ENCODE results near the gene SF3A2. TPM values are rescaled to one million over a fixed set of nuclear protein-coding genes. Genes with fewer than 3 reads are reported as not detected.

Gene SF3A2
- total and polyA plus RNA-seq, 9 donors = 23.8 to 89.9 (median 73.6) TPM

DNA sequence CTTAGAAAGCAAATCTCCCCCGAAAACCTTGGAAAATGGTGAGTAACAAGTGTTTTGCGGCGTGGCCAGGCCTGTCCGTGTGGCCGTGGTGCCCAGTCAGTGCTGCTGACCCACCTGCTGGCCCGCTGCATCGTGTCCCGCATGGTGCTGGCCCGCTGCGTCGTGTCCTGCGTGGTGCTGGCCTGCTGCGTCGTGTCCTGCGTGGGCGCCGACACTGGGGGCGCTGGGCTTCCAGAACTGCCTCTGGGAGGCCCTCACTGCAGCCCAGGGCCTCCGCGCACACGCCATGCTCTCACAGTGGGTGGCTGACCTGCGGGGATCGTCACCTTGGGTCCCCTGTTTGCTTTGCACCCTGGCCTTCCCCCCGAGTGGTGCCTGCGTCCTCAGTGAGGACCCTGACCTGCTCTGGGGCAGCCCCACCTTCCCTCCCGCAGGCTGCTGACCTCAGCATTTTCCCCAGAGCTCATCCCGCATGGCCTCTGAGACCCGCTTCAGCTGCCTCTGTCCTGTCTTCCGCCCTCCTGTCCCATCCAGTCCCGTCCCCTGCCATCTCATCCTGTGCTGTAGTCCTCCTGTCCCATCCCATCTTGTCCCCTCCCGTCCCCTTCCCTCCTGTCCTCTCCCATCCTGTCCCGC is 11.1 kb upstream of the SF3A2 start:
- H3K4me3 ChIP-seq (ENCODE audit: low read length) = no peak overlapping the region
- peaks cover 80% of the 10 kb centered on the region for H3K36me3 ChIP-seq (ENCODE audit: control insufficient read depth, insufficient read depth, low read length)
- no peaks in the 10 kb centered on the region for H3K27me3 ChIP-seq (ENCODE audit: control insufficient read depth, insufficient read depth, low read length)
- peaks cover 9% of the 10 kb centered on the region for H3K4me1 ChIP-seq (ENCODE audit: control insufficient read depth, insufficient read depth, low read length)
- no peak for DNase-seq
- H3K9me3 ChIP-seq (replicated peaks; ENCODE audit: control insufficient read depth, low read depth, low read length) = no peaks in the 10 kb centered on the region
- no peak overlapping the region for H3K27ac ChIP-seq (ENCODE audit: low read length)
- 89% methylated on average over 31 of the region's 32 CpGs for WGBS (ENCODE audit: insufficient coverage)

DNA sequence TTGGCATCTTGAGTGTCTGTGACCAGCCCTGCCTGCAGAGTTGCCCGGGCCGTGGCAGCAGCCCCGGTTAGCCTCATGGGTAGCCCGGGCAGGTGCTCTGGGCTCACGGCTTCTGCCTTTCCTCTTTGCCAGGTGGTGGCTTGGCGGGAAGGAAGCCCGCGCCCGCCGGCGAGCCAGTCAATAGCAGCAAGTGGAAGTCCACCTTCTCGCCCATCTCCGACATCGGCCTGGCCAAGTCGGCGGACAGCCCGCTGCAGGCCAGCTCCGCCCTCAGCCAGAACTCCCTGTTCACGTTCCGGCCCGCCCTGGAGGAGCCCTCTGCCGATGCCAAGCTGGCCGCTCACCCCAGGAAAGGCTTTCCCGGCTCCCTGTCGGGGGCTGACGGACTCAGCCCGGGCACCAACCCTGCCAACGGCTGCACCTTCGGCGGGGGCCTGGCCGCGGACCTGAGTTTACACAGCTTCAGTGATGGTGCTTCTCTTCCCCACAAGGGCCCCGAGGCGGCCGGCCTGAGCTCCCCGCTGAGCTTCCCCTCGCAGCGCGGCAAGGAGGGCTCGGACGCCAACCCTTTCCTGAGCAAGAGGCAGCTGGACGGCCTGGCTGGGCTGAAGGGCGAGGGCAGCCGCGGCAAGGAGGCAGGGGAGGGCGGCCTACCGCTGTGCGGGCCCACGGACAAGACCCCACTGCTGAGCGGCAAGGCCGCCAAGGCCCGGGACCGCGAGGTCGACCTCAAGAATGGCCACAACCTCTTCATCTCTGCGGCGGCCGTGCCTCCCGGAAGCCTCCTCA is 10.4 kb upstream of the SF3A2 start:
- no peak for DNase-seq
- H3K9me3 ChIP-seq (replicated peaks; ENCODE audit: control insufficient read depth, low read depth, low read length) = no peaks in the 10 kb centered on the region
- peaks cover 7% of the 10 kb centered on the region for H3K4me1 ChIP-seq (ENCODE audit: control insufficient read depth, insufficient read depth, low read length)
- no peak overlapping the region for H3K4me3 ChIP-seq (ENCODE audit: low read length)
- H3K27me3 ChIP-seq (ENCODE audit: control insufficient read depth, insufficient read depth, low read length) = no peaks in the 10 kb centered on the region
- peaks cover 80% of the 10 kb centered on the region for H3K36me3 ChIP-seq (ENCODE audit: control insufficient read depth, insufficient read depth, low read length)
- WGBS (ENCODE audit: insufficient coverage) = 89% methylated on average over 50 of the region's 59 CpGs
- H3K27ac ChIP-seq (ENCODE audit: low read length) = no peak overlapping the region

DNA sequence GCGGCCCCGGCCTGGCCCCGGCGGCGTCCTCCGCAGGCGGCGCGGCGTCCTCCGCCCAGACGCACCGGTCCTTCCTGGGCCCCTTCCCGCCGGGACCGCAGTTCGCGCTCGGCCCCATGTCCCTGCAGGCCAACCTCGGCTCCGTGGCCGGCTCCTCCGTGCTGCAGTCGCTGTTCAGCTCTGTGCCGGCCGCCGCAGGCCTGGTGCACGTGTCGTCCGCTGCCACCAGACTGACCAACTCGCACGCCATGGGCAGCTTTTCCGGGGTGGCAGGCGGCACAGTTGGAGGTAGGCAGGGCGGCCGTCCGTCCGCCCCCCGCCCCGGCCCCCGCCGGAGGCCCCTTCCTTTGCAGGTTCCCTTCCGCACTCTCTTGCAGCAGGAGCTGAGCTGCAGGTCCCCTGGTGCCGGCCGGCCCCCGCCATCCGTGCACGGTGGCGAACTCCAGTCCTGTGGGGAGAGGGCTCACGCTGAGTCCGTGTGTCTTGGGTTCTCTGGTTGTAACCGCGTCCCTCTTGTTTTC is 9.7 kb upstream of the SF3A2 start:
- H3K27ac ChIP-seq (ENCODE audit: low read length) = no peak overlapping the region
- H3K36me3 ChIP-seq (ENCODE audit: control insufficient read depth, insufficient read depth, low read length) = peaks cover 80% of the 10 kb centered on the region
- 96% methylated on average over 33 of the region's 53 CpGs for WGBS (ENCODE audit: insufficient coverage)
- no peaks in the 10 kb centered on the region for H3K27me3 ChIP-seq (ENCODE audit: control insufficient read depth, insufficient read depth, low read length)
- H3K9me3 ChIP-seq (replicated peaks; ENCODE audit: control insufficient read depth, low read depth, low read length) = no peaks in the 10 kb centered on the region
- no peak overlapping the region for H3K4me3 ChIP-seq (ENCODE audit: low read length)
- peaks cover 3% of the 10 kb centered on the region for H3K4me1 ChIP-seq (ENCODE audit: control insufficient read depth, insufficient read depth, low read length)
- DNase-seq = no peak

DNA sequence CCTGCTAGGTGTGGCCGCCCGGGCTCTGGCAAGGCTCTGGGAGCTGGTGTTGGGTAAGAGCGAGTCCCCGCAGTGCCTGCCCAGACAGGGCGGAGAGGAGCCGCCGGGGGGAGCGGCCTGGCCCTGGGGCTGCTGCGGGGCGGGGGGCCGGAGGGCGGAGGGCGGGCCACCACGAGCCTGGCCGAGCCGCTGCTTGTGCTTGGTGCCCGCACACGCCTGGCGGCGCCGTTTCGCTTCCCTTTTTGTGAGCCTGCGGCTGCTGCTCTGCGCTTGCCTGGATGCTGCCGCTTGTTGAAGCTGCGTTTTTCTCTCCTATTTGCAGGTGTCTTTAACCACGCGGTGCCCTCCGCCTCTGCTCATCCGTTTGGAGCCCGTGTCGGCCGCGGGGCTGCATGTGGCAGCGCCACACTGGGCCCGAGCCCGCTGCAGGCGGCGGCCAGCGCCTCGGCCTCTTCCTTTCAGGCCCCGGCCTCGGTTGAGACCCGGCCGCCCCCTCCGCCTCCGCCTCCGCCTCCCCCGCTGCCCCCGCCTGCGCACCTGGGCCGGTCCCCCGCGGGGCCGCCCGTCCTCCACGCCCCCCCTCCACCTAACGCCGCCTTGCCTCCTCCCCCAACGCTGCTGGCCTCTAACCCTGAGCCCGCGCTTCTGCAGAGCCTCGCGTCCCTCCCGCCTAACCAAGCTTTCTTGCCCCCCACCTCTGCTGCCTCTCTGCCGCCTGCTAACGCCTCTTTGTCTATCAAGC is 9.0 kb upstream of the SF3A2 start:
- Histone ChIP-seq H3K9me3 (replicated peaks; ENCODE audit: control insufficient read depth, low read depth, low read length) (no peaks in the 10 kb centered on the region), H3K27ac (ENCODE audit: low read length) (no peak overlapping the region), H3K36me3 (ENCODE audit: control insufficient read depth, insufficient read depth, low read length) (peaks cover 81% of the 10 kb centered on the region), H3K4me1 (ENCODE audit: control insufficient read depth, insufficient read depth, low read length) (peaks cover 5% of the 10 kb centered on the region), H3K27me3 (ENCODE audit: control insufficient read depth, insufficient read depth, low read length) (no peaks in the 10 kb centered on the region), H3K4me3 (ENCODE audit: low read length) (no peak overlapping the region)
- no peak for DNase-seq
- 81% methylated on average over 54 of the region's 67 CpGs for WGBS (ENCODE audit: insufficient coverage)

DNA sequence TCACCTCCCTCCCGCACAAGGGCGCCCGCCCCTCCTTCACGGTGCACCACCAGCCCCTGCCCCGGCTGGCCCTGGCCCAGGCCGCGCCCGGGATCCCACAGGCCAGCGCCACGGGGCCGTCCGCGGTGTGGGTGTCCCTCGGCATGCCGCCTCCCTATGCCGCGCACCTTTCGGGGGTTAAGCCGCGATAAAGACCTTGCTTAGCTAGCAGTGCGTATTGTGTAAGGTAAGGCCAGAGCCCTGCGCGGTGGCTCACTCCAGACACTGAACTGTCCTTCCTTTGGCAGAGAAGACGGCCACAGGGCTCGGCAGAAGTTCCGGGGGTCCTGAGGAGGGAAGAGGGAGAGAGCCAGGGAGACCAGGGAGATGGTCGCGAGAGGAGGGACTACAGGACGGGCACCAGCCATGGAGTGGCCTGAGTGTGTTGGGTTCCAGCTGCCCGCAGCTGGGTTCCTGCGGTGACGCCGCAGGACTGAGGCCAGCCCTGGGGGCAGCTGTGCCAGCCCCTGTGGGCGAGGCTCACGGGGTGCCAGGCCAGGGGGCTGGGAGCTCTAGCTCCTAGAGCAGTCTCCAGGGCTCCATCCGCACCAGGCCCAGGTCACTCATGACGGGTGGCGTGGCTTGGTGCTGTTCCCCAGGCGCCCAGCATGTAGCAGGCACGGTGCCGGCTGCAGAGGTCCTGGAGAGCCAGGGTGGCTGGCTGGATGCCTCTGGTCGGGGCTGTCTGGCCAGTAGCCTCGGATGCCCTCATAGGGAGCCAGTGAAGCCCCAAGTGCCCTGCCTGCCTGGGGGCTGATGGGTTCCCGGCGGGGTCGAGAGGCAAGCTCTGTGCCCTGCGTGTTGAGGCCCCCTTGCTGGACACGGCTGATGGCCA is 8.2 kb upstream of the SF3A2 start:
- H3K27ac ChIP-seq (ENCODE audit: low read length) = no peak overlapping the region
- H3K9me3 ChIP-seq (replicated peaks; ENCODE audit: control insufficient read depth, low read depth, low read length) = no peaks in the 10 kb centered on the region
- no peak overlapping the region for H3K4me3 ChIP-seq (ENCODE audit: low read length)
- H3K4me1 ChIP-seq (ENCODE audit: control insufficient read depth, insufficient read depth, low read length) = peaks cover 5% of the 10 kb centered on the region
- 92% methylated on average over 48 of the region's 48 CpGs for WGBS (ENCODE audit: insufficient coverage)
- no peak for DNase-seq
- H3K27me3 ChIP-seq (ENCODE audit: control insufficient read depth, insufficient read depth, low read length) = no peaks in the 10 kb centered on the region
- H3K36me3 ChIP-seq (ENCODE audit: control insufficient read depth, insufficient read depth, low read length) = peaks cover 83% of the 10 kb centered on the region

DNA sequence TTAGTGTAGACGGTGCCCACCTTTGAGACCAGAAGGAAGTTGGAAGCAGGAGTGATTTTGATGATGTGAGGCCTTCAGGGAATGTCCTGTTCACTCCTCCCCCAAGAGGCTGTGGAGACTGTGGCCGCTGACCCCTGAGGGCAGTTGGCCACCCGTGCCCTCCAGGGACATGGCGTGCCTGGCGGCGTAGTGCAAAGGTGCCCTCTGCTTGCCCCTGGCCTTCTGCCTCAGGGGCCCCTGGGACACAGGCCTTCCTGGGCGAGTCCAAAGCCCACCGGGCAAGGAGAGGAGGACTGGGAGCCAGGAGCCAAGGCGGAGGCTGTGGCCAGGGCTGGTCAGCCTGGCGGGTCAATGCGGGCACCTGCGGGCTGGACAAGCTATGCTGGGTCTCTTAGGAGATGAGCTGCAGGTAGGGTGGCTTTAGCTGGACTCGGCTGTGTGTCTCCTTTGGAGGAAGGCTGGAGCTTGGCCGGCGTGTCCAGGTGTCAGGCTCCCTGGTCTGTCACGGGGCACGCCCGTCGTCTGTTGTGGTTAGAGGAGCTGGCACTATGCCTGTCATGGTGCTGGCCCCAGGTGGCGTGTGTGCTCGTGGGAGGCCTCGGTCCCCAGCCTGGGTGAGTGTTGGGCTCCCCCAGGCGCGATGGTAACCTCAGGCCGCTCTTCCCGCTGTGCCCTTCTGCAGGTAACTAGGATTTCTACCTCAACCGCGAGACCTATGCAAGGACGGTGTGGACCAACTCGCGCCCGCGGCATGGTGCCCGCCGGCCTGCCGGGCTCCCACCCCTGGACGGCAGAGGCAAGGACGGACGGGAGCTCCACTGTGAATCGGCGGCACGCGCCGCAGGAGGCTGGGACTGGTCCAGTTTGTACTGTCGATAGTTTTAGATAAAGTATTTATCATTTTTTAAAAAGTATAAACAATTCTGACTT is 7.3 kb upstream of the SF3A2 start:
- H3K27ac ChIP-seq (ENCODE audit: low read length) = no peak overlapping the region
- 90% methylated on average over 29 of the region's 45 CpGs for WGBS (ENCODE audit: insufficient coverage)

DNA sequence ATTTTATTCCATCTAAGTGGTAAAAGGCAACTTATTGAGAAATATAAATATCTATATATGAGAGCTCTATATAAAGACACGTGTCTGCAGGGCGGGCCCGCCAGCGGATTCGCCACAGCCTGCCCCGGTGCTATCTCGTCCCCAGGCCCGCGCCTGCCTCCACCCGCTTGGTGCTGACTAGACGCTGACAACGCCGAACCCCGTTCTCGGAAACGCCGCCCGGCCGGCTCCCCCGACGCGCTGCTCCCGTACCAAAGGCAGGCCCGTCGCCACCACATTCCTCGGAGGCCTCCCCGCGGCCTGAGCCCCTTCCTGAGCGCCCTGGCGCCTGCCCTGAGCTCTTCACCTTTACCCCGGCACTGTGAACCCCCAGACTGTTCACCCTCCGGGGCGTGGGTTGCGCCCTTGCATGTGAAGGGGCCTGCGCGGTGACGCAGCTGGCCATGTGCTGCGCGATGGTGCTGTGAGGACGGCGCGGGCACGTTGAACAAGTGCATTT is 6.5 kb upstream of the SF3A2 start:
- H3K36me3 ChIP-seq (ENCODE audit: control insufficient read depth, insufficient read depth, low read length) = peaks cover 82% of the 10 kb centered on the region
- H3K4me1 ChIP-seq (ENCODE audit: control insufficient read depth, insufficient read depth, low read length) = peaks cover 9% of the 10 kb centered on the region

More for the DNA sequence above, 7.3 kb upstream of the SF3A2 start:
- Histone ChIP-seq H3K9me3 (replicated peaks; ENCODE audit: control insufficient read depth, low read depth, low read length) (no peaks in the 10 kb centered on the region), H3K4me3 (ENCODE audit: low read length) (no peak overlapping the region), H3K4me1 (ENCODE audit: control insufficient read depth, insufficient read depth, low read length) (peaks cover 5% of the 10 kb centered on the region), H3K27me3 (ENCODE audit: control insufficient read depth, insufficient read depth, low read length) (no peaks in the 10 kb centered on the region), H3K36me3 (ENCODE audit: control insufficient read depth, insufficient read depth, low read length) (peaks cover 83% of the 10 kb centered on the region)
- no peak for DNase-seq

DNA sequence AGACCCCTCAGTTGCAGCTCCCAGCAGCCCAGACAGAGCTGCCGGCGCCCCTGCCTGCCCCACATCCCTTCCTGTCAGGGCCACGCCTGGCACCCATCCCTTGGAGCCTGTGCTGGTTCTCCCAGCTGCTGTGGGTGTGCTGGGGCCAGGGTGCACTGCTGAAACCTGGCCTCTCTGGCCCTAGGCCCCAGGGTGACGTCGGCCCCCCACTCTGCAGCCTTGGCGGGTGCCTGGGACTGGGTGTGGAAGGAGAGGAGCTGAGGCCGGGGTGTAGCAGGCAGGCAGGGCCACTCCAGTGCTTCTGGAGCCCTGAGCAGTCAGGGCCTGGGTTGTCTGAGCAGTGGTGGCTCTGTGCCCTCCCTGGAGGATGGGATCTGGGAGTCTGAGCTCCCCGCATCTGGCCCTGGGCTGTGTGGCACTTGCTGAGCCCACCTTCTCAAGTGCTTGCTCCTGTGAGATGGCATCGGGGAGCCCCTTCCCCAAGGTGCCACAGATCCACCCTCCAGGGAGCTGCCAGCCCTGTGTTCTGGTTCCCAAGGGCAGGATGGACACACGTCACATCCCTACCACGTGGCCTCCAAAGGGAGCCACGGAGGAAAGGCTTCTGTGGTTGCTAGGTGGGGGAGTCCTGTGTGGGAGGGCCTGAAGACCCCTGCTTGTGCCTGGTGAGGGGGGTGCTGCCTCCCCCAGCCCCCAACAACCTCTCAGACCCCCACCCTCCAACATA is 5.7 kb upstream of the SF3A2 start:
- H3K36me3 ChIP-seq (ENCODE audit: control insufficient read depth, insufficient read depth, low read length) = peaks cover 73% of the 10 kb centered on the region
- H3K4me1 ChIP-seq (ENCODE audit: control insufficient read depth, insufficient read depth, low read length) = peaks cover 13% of the 10 kb centered on the region
- H3K9me3 ChIP-seq (replicated peaks; ENCODE audit: control insufficient read depth, low read depth, low read length) = no peaks in the 10 kb centered on the region
- H3K4me3 ChIP-seq (ENCODE audit: low read length) = no peak overlapping the region
- DNase-seq = no peak
- WGBS (ENCODE audit: insufficient coverage) = 70% methylated on average over 5 of the region's 12 CpGs
- H3K27me3 ChIP-seq (ENCODE audit: control insufficient read depth, insufficient read depth, low read length) = no peaks in the 10 kb centered on the region
- no peak overlapping the region for H3K27ac ChIP-seq (ENCODE audit: low read length)

More for the DNA sequence above, 6.5 kb upstream of the SF3A2 start:
- Histone ChIP-seq H3K4me3 (ENCODE audit: low read length) (no peak overlapping the region), H3K27ac (ENCODE audit: low read length) (no peak overlapping the region), H3K9me3 (replicated peaks; ENCODE audit: control insufficient read depth, low read depth, low read length) (no peaks in the 10 kb centered on the region), H3K27me3 (ENCODE audit: control insufficient read depth, insufficient read depth, low read length) (no peaks in the 10 kb centered on the region)
- no peak for DNase-seq
- WGBS (ENCODE audit: insufficient coverage) = 91% methylated on average over 42 of the region's 43 CpGs
